OCI-LY7 (cell line): ENCODE results near the gene RAB13. TPM values are rescaled to one million over a fixed set of nuclear protein-coding genes. Genes with fewer than 3 reads are reported as not detected.
"Not testable (repeated sequence)": the region's sequence is repeated elsewhere in the genome, so short reads cannot be mapped to it uniquely, and the experiment has no call there.

Experiments used
- Bru-seq: library from RNA; stranded (reverse); fragments of 400-500 nt; gene quantifications from one replicate; lab custom pipeline; 2021; lab: Mats Ljungman, UMichigan
- BruChase-seq, 2 experiments: library from RNA; stranded (reverse); fragments of 400-500 nt; gene quantifications; one replicate each; lab custom pipeline; 2021; lab: Mats Ljungman, UMichigan
- BruUV-seq: library from RNA; stranded (reverse); fragments of 400-500 nt; replicated peaks from 2 replicates; lab custom pipeline; 2021; lab: Mats Ljungman, UMichigan
- CTCF ChIA-PET: fragments of 300-600 bp; sonication (Branson Sonifier 250); formaldehyde crosslinking; loops from one replicate; lab custom pipeline; 2022; ENCODE audit warnings: antibody characterized with exemption; ENCODE audit not compliant: unreplicated experiment; lab: Charles Lee
- POLR2A ChIA-PET: fragments of 300-600 bp; sonication (Branson Sonifier 250); formaldehyde crosslinking; loops from one replicate; lab custom pipeline; 2022; ENCODE audit warnings: antibody characterized with exemption; lab: Charles Lee
- DNase-seq: peaks from one replicate; pipeline ENCODE4 v3.0.0-alpha.2; 2015; ENCODE audit warnings: low spot score
- H2AFZ ChIP-seq: fragments of 200-600 bp; sonication (generic), shearing (Covaris generic); 2 replicates; pipeline ENCODE4 v1.6.1; 2014; ENCODE audit warnings: mild to moderate bottlenecking, antibody characterized with exemption, low read length, moderate library complexity
- H3K27ac ChIP-seq: fragments of 200-600 bp; sonication (generic); 2 replicates; pipeline ENCODE4 v1.5.1; 2014; ENCODE audit warnings: mixed run types, low read depth, mild to moderate bottlenecking, moderate library complexity, low read length, inconsistent platforms; ENCODE audit not compliant: poor library complexity, severe bottlenecking
- H3K36me3 ChIP-seq: fragments of 200-600 bp; sonication (generic); 2 replicates; pipeline ENCODE4 v1.6.1; 2014; ENCODE audit warnings: mild to moderate bottlenecking, antibody characterized with exemption, low read length, moderate library complexity, mixed read lengths; ENCODE audit not compliant: insufficient read depth
- H3K4me1 ChIP-seq: fragments of 200-600 bp; sonication (generic); 2 replicates; pipeline ENCODE4 v1.5.1; 2014; ENCODE audit warnings: mild to moderate bottlenecking, low read length; ENCODE audit not compliant: insufficient read depth, poor library complexity, severe bottlenecking
- H3K4me2 ChIP-seq: fragments of 200-600 bp; sonication (generic); 2 replicates; pipeline ENCODE4 v1.6.1; 2014; ENCODE audit warnings: mild to moderate bottlenecking, low read length
- H3K4me3 ChIP-seq: fragments of 200-600 bp; sonication (generic); 2 replicates; pipeline ENCODE4 v1.5.1; 2014; ENCODE audit warnings: mild to moderate bottlenecking, low read depth, low read length; ENCODE audit not compliant: poor library complexity, severe bottlenecking
- H3K79me2 ChIP-seq: fragments of 200-600 bp; sonication (generic); 2 replicates; pipeline ENCODE4 v1.6.1; 2016; ENCODE audit warnings: low read depth, mild to moderate bottlenecking, low read length, moderate library complexity, mixed read lengths; ENCODE audit not compliant: insufficient read depth
- H3K9me2 ChIP-seq: fragments of 200-600 bp; sonication (generic); 2 replicates; pipeline ENCODE4 v1.6.1; 2016; ENCODE audit warnings: mild to moderate bottlenecking, low read length, mixed read lengths; ENCODE audit not compliant: insufficient read depth
- H3K9me3 ChIP-seq: fragments of 200-600 bp; sonication (generic); 2 replicates; pipeline ENCODE4 v1.6.1; 2014; ENCODE audit warnings: mild to moderate bottlenecking, mixed run types, low read length, mixed read lengths
- H4K20me1 ChIP-seq: fragments of 200-600 bp; sonication (generic); 2 replicates; pipeline ENCODE4 v1.6.1; 2014; ENCODE audit warnings: mild to moderate bottlenecking, antibody characterized with exemption, low read length, moderate library complexity, mixed read lengths; ENCODE audit not compliant: insufficient read depth
- EZH2phosphoT487 ChIP-seq: fragments of 200-600 bp; sonication (generic); IDR thresholded peaks from 2 replicates; pipeline ENCODE4 v1.6.1; 2018; ENCODE audit warnings: low read depth, borderline replicate concordance, mild to moderate bottlenecking, mixed run types, antibody characterized with exemption, low read length, moderate library complexity, mixed read lengths
- intact Hi-C: fragments of 100-400 bp; cut with micrococcal nuclease; formaldehyde crosslinking; loops from one replicate; pipeline ENCODE4 v1.10.0; 2022; ENCODE audit not compliant: unreplicated experiment
- long read RNA-seq: library from polyadenylated mRNA; stranded (forward); transcript quantifications from one replicate; pipeline ENCODE4 v2.0.0, GENCODE V29; 2022
- total RNA-seq, 2 experiments: library from RNA; depleted of rRNA in 1 of 2; stranded (reverse); fragments of >200 nt in 1 of 2; shearing (Covaris generic) in 1 of 2; gene quantifications; 2 replicates each; pipeline ENCODE4 v1.2.3, GENCODE V29; 2014 to 2022
- TF ChIP-seq, protein P1 (sequence below): fragments of 200-600 bp; sonication (generic); conservative IDR thresholded peaks from 2 replicates; pipeline ENCODE4 v1.5.1; 2014; ENCODE audit warnings: mild to moderate bottlenecking, antibody characterized with exemption, low read length, moderate library complexity, mixed read lengths

RAB13 gene
- total RNA-seq (2014; rRNA removed; shearing (Covaris generic)) = 0.16 and 0.72 TPM in 2 replicates
- total RNA-seq (2022) = 0.89 and 1.3 TPM in 2 replicates
- Bru-seq, nascent RNA = percentile 34 among the genes with signal in this experiment
- percentile 36 among the genes with signal in this experiment for BruChase-seq, experiment 1, labeled RNA remaining after a 6-hour chase
- percentile 39 among the genes with signal in this experiment for BruChase-seq, experiment 2, labeled RNA remaining after a 2-hour chase
- long read RNA-seq, partial matches to known transcripts = 0 of 3 reads
- long read RNA-seq, other reads (novel, unspliced or antisense) = 1 of 3 reads

GRCh38 chr1:153985941-153986761 is at the start of gene RAB13:
RAB13 (minus strand) TSS chr1:153986339; CDS start chr1:153986236, 103 bp downstream.
- no peaks in the 10 kb centered on the region for H3K9me2 ChIP-seq
- H3K79me2 ChIP-seq = peaks cover 6% of the 10 kb centered on the region
- no peak for TF ChIP-seq EZH2phosphoT487
- TF ChIP-seq, protein P1, sequence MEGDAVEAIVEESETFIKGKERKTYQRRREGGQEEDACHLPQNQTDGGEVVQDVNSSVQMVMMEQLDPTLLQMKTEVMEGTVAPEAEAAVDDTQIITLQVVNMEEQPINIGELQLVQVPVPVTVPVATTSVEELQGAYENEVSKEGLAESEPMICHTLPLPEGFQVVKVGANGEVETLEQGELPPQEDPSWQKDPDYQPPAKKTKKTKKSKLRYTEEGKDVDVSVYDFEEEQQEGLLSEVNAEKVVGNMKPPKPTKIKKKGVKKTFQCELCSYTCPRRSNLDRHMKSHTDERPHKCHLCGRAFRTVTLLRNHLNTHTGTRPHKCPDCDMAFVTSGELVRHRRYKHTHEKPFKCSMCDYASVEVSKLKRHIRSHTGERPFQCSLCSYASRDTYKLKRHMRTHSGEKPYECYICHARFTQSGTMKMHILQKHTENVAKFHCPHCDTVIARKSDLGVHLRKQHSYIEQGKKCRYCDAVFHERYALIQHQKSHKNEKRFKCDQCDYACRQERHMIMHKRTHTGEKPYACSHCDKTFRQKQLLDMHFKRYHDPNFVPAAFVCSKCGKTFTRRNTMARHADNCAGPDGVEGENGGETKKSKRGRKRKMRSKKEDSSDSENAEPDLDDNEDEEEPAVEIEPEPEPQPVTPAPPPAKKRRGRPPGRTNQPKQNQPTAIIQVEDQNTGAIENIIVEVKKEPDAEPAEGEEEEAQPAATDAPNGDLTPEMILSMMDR = no peak
- peak within 1 kb of the TSS; percentile 77 for H3K27ac ChIP-seq
- no peaks in the 10 kb centered on the region for H4K20me1 ChIP-seq
- POLR2A ChIA-PET = interaction anchor here (0.9 to 1.9 kb wide), 7 partner anchors 8 to 220 kb away, joined by 3 to 5 read pairs (median 4); partner anchors contain the start of genes JTB and SLC39A1
- H3K4me3 ChIP-seq = peak within 1 kb of the TSS; percentile 43
- H2AFZ ChIP-seq = peak within 1 kb of the TSS; percentile 98
- no TSS peak for BruUV-seq
- CTCF ChIA-PET = interaction anchor here (0.6 to 1.7 kb wide), 7 partner anchors 8 to 454 kb away, joined by 3 to 6 read pairs (median 3); partner anchors contain the start of gene JTB
- no peak for DNase-seq
- H3K9me3 ChIP-seq = no peaks in the 10 kb centered on the region
- intact Hi-C loops = loop anchor here (1.0 to 10.0 kb wide), 6 partner anchors 39 to 471 kb away; partner anchors contain the start of gene DENND4B
- H3K36me3 ChIP-seq = peaks cover 5% of the 10 kb centered on the region
- H3K4me1 ChIP-seq = peaks cover 37% of the 10 kb centered on the region
- H3K4me2 ChIP-seq = peak within 1 kb of the TSS; percentile 64

GRCh38 chr1:154033697-154034096 is 47.6 kb upstream of the RAB13 start:
- H3K4me3 ChIP-seq, intact Hi-C loops, H3K4me2 ChIP-seq, H4K20me1 ChIP-seq, H3K36me3 ChIP-seq, H3K9me2 ChIP-seq, H3K79me2 ChIP-seq, DNase-seq, H3K4me1 ChIP-seq, H3K9me3 ChIP-seq, H3K27ac ChIP-seq, BruUV-seq, H2AFZ ChIP-seq, CTCF ChIA-PET, POLR2A ChIA-PET: not testable (repeated sequence)

DNA sequence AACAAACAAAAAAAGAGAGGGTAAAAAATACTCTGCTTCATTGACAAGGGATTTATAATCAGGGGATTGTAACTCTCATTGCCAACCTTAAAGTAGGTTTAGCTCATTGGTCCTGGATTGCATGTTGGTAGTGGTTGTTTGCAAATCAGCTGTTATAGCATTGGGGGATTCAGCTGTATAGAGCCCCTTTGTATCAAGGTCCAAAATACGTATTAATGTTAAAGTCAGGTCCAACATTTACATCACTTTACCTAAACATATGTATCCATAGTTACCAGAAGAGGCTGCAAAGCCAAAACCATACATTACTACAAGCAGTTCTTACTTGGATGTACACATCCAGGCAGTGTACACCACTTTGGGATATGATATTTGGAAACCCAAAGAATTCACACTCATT is 33.8 kb upstream of the RAB13 start:
- CTCF ChIA-PET = no interaction called here
- POLR2A ChIA-PET = interaction anchor here (0.9 kb wide), 1 partner anchor 137 kb away, joined by 4 read pairs; no protein-coding TSS in a partner anchor
- Histone ChIP-seq H2AFZ (no peak overlapping the region), H3K4me3 (no peak overlapping the region), H4K20me1 (no peaks in the 10 kb centered on the region), H3K9me2 (no peaks in the 10 kb centered on the region), H3K79me2 (no peaks in the 10 kb centered on the region), H3K36me3 (no peaks in the 10 kb centered on the region), H3K9me3 (no peaks in the 10 kb centered on the region), H3K27ac (no peak overlapping the region), H3K4me1 (no peaks in the 10 kb centered on the region), H3K4me2 (no peak overlapping the region)
- TF ChIP-seq, protein P1 = no peak
- TF ChIP-seq EZH2phosphoT487 = no peak
- no peak for DNase-seq
- intact Hi-C loops = no loop called here
- BruUV-seq = no TSS peak
